ENCODE results near the gene TAF13.

TAF13 gene

GRCh38 chr1:109114342-109114674 lies 38.5 kb upstream of the TAF13 start:
- POLR2A ChIA-PET, result interaction anchor here (1.6 to 3.6 kb wide), 2 partner anchors 14 to 24 kb away, joined by 6 to 14 read pairs; partner anchors contain the start of gene TMEM167B

GRCh38 chr1:109113590-109114341 lies 38.0 kb upstream of the TAF13 start, which contains the start of gene ELAPOR1:
Gene ELAPOR1, plus strand, starts transcription at chr1:109114115. Its CDS starts 69 bp downstream, at chr1:109114184.
- no peak for DNase-seq (ENCODE audit: extremely low spot score)
- TF ChIP-seq TARDBP (IDR thresholded peaks at IDR 0.05) (no peak), FOXK2 (IDR thresholded peaks at IDR 0.05) (no peak), HDGF (IDR thresholded peaks at IDR 0.05; ENCODE audit: borderline replicate concordance) (no peak), NFRKB (IDR thresholded peaks at IDR 0.05) (no peak), FOXA1 (IDR thresholded peaks at IDR 0.05) (no peak), CTBP1 (IDR thresholded peaks at IDR 0.05; ENCODE audit: borderline replicate concordance) (no peak), L3MBTL2 (conservative IDR thresholded peaks at IDR 0.05) (no peak), ZNF384 (IDR thresholded peaks at IDR 0.05) (no peak), ELF4 (IDR thresholded peaks at IDR 0.05) (no peak), BHLHE40 (IDR thresholded peaks at IDR 0.05; ENCODE audit: borderline replicate concordance) (no peak), ARNT (IDR thresholded peaks at IDR 0.05) (no peak), LEF1 (IDR thresholded peaks at IDR 0.05; ENCODE audit: borderline replicate concordance) (no peak)
- POLR2A ChIA-PET, result interaction anchor here (1.6 to 5.6 kb wide), 3 partner anchors 13 to 23 kb away, joined by 6 to 64 read pairs (median 14); partner anchors contain the start of gene TMEM167B
- CTCF ChIA-PET, result interaction anchor here (1.0 to 1.9 kb wide), 5 partner anchors 13 to 296 kb away, joined by 3 to 24 read pairs (median 4); no protein-coding TSS in a partner anchor

More at GRCh38 chr1:109114342-109114674, 38.5 kb upstream of the TAF13 start:
- TF ChIP-seq L3MBTL2 (conservative IDR thresholded peaks at IDR 0.05) (no peak), PKNOX1 (IDR thresholded peaks at IDR 0.05) (no peak), SUZ12 (IDR thresholded peaks at IDR 0.05) (no peak), LEF1 (IDR thresholded peaks at IDR 0.05; ENCODE audit: borderline replicate concordance) (no peak), CTBP1 (IDR thresholded peaks at IDR 0.05; ENCODE audit: borderline replicate concordance) (no peak), ARNT (IDR thresholded peaks at IDR 0.05) (no peak), ZNF384 (IDR thresholded peaks at IDR 0.05) (no peak), FOXM1 (IDR thresholded peaks at IDR 0.05; ENCODE audit: borderline replicate concordance) (no peak), FOXA1 (IDR thresholded peaks at IDR 0.05) (no peak), BHLHE40 (IDR thresholded peaks at IDR 0.05; ENCODE audit: borderline replicate concordance) (no peak), TARDBP (IDR thresholded peaks at IDR 0.05) (no peak), HDGF (IDR thresholded peaks at IDR 0.05; ENCODE audit: borderline replicate concordance) (no peak), FOXK2 (IDR thresholded peaks at IDR 0.05) (no peak), SP1 (IDR thresholded peaks at IDR 0.05) (no peak), NFRKB (IDR thresholded peaks at IDR 0.05) (no peak), ELF4 (IDR thresholded peaks at IDR 0.05) (no peak)
- CTCF ChIA-PET, result interaction anchor here (1.8 kb wide), 1 partner anchor 14 kb away, joined by 7 read pairs; no protein-coding TSS in a partner anchor
- no peak for DNase-seq (ENCODE audit: extremely low spot score)

- CTCF ChIA-PET, result interaction anchor here (0.6 to 3.8 kb wide), 16 partner anchors 8 to 443 kb away, joined by 3 to 30 read pairs (median 4); partner anchors contain the start of gene PSMA5
- peak; percentile 97 for DNase-seq (ENCODE audit: extremely low spot score)
- POLR2A ChIA-PET, result interaction anchor here (1.5 to 5.6 kb wide), 2 partner anchors 12 to 22 kb away, joined by 5 to 64 read pairs; partner anchors contain the start of gene TMEM167B
- TF ChIP-seq TARDBP (IDR thresholded peaks at IDR 0.05) (no peak), LEF1 (IDR thresholded peaks at IDR 0.05; ENCODE audit: borderline replicate concordance) (peak; percentile 51; the same call in 1 of the 2 replicates)
Measured at GRCh38 chr1:109112652-109113285, 37.0 kb upstream of the TAF13 start.

GRCh38 chr1:109112056-109112651 lies 36.4 kb upstream of the TAF13 start:
- peak; percentile 30 for DNase-seq (ENCODE audit: extremely low spot score)
- POLR2A ChIA-PET, result interaction anchor here (1.5 to 5.6 kb wide), 2 partner anchors 12 to 21 kb away, joined by 5 to 64 read pairs; partner anchors contain the start of gene TMEM167B

More at GRCh38 chr1:109112056-109112651, 36.4 kb upstream of the TAF13 start:
- CTCF ChIA-PET, result interaction anchor here (0.8 to 3.8 kb wide), 10 partner anchors 12 to 442 kb away, joined by 3 to 30 read pairs (median 4); partner anchors contain the start of gene PSMA5
- TF ChIP-seq ARNT (IDR thresholded peaks at IDR 0.05) (no peak), SP1 (IDR thresholded peaks at IDR 0.05) (no peak), FOXK2 (IDR thresholded peaks at IDR 0.05) (no peak), SUZ12 (IDR thresholded peaks at IDR 0.05) (no peak), CTBP1 (IDR thresholded peaks at IDR 0.05; ENCODE audit: borderline replicate concordance) (no peak), TARDBP (IDR thresholded peaks at IDR 0.05) (no peak), L3MBTL2 (conservative IDR thresholded peaks at IDR 0.05) (no peak), HDGF (IDR thresholded peaks at IDR 0.05; ENCODE audit: borderline replicate concordance) (no peak), FOXM1 (IDR thresholded peaks at IDR 0.05; ENCODE audit: borderline replicate concordance) (no peak), LEF1 (IDR thresholded peaks at IDR 0.05; ENCODE audit: borderline replicate concordance) (no peak), ELF4 (IDR thresholded peaks at IDR 0.05) (no peak), PKNOX1 (IDR thresholded peaks at IDR 0.05) (no peak), NFRKB (IDR thresholded peaks at IDR 0.05) (no peak)

Measured in HEK293T (cell line).